Fibroblast of skin of back (primary cell): ENCODE results near the gene DAD1. TPM values are rescaled to one million over a fixed set of nuclear protein-coding genes. Genes with fewer than 3 reads are reported as not detected.
A peak's percentile ranks its signal among the peaks of the same experiment; 100 is the strongest.
"Not testable (repeated sequence)": the region's sequence is repeated elsewhere in the genome, so short reads cannot be mapped to it uniquely, and the experiment has no call there.

ENCODE experiments used
- DNase-seq: peaks from one replicate; pipeline ENCODE4 v3.0.0-alpha.2; 2013
- polyA plus RNA-seq, 2 experiments: library from polyadenylated mRNA; unstranded; fragments of 120-200 nt; gene quantifications; one replicate each; pipeline ENCODE4 v1.2.1, GENCODE V29; 2013; ENCODE audit not compliant: insufficient read length in 2 of 2

Gene DAD1
- 274 TPM for polyA plus RNA-seq (2013, experiment 1 of 2; ENCODE audit: insufficient read length)
- 316 TPM for polyA plus RNA-seq (2013, experiment 2 of 2; ENCODE audit: insufficient read length)

- peak; percentile 100 for DNase-seq
Observed at GRCh38 chr14:22589096-22589839, at the start of gene DAD1. Gene DAD1, minus strand, starts transcription at chr14:22589224. Its CDS starts 67 bp downstream, at chr14:22589157.

- not testable (repeated sequence) for DNase-seq
Observed at GRCh38 chr14:22635980-22636379, 47.0 kb upstream of the DAD1 start.

GRCh38 chr14:22634233-22634900 is 45.3 kb upstream of the DAD1 start:
- DNase-seq: no peak

DNA sequence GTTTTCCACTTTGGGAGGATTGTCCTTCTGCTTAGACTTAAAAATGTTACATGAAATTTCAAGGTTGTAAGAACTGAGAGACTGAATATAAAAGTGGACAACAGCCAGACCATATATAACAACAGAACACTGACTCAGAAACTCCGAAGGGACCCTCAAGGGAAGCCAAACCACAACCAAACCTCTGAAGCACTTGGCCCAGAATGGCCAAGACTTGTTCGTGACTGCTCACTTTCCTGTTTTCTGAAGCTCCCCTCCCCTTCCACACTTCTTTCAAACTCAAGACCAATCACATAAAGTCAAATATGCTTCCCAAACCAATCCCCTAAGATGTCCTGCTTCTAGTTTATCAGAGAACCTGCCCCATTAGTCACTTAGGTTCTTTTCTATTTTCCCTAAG is 41.5 kb upstream of the DAD1 start:
- peak; percentile 65 for DNase-seq

GRCh38 chr14:22630066-22630465 is 41.0 kb upstream of the DAD1 start:
- DNase-seq: no peak

DNA sequence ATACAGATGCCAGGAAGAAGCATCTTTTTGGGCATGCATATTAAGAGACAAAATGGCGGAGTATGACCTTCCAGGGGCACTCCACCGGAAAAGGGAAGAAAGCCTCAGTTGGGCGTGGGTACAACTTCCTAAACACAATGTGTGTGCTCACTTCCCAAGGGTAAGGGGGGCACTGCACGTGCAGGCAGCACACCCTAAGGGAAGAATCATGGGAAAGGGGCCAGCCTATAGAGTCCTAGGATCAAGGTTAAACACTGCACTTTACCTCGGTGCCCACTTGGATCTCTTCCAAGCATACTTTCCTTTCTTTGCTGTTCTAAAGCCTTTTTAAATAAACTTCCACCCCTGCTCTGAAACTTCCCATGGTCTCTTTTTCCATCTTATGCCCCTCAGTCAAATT is 40.3 kb upstream of the DAD1 start:
- DNase-seq: no peak

GRCh38 chr14:22627506-22628263 is 38.7 kb upstream of the DAD1 start:
- no peak for DNase-seq

DNA sequence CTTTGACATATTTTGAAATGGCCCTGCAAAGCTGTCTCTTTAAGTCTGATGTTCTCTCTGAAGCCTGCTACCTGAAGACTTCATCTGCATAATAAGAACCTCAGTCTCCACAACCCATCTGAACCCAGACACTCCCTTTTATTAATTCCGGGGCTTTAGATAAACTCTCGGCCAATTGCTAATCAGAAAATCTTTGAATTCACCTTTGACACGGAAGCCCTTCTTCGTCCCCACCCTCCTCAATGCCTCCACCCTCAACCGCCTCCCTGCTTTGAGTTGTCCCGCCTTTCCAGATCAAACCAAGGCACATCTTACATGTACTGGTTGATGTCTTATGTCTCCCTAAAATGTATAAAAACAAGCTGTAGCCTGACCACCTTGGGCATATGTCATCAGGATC is 37.6 kb upstream of the DAD1 start:
- no peak for DNase-seq

GRCh38 chr14:22623047-22623446 is 34.0 kb upstream of the DAD1 start:
- no peak for DNase-seq

- DNase-seq: peak; percentile 30
Observed at GRCh38 chr14:22622255-22622654, 33.2 kb upstream of the DAD1 start.

GRCh38 chr14:22615765-22616164 is 26.7 kb upstream of the DAD1 start:
- DNase-seq: not testable (repeated sequence)

- DNase-seq: peak; percentile 98
Observed at GRCh38 chr14:22614240-22614799, 25.3 kb upstream of the DAD1 start.

GRCh38 chr14:22613736-22614239 is 24.8 kb upstream of the DAD1 start:
- DNase-seq: no peak

- DNase-seq: peak; percentile 24
Observed at GRCh38 chr14:22613106-22613695, 24.2 kb upstream of the DAD1 start.

DNA sequence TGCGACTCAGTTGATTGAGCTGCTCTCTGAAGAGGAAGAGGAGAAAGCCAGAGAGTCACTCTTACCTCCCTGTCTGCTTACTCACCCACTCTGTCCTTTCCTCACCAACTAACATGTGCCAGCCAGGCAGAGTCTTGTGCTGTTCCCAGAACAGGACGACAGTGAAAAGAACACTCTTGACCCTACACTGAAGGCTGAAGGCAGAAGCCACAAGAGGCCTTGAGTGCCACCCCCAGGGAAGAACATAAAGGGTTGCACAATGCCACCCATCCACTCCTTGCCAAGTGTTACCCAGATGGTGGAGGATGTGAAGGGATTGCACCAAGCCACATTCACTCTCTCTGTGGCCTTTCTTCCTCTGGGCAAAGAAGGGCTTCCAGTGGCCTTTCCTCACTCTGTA is 21.9 kb upstream of the DAD1 start:
- DNase-seq: no peak

GRCh38 chr14:22607291-22607690 is 18.3 kb upstream of the DAD1 start:
- no peak for DNase-seq

- DNase-seq: peak; percentile 58
Observed at GRCh38 chr14:22606380-22606779, 17.4 kb upstream of the DAD1 start.

- peak; percentile 48 for DNase-seq
Observed at GRCh38 chr14:22602862-22603261, 13.8 kb upstream of the DAD1 start.

DNA sequence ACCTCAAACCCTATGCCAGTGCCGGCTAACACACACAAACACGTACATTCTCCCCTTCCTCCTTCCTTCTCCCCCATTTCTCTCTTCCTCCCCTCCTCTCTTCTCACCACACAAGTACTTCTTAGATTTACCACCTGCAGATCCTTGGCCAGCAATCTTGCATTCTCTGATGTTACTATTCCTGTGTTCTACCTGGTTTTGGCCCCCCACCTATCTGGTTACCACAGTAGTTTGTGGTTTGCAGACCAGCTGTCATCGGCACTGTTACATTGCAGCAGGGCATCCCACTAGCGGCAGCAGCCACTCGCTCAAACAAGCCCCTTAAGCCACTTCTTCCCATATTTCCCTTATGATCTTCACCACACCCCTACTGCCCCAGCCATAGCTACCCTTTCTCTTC is 13.0 kb upstream of the DAD1 start:
- DNase-seq: no peak

DNA sequence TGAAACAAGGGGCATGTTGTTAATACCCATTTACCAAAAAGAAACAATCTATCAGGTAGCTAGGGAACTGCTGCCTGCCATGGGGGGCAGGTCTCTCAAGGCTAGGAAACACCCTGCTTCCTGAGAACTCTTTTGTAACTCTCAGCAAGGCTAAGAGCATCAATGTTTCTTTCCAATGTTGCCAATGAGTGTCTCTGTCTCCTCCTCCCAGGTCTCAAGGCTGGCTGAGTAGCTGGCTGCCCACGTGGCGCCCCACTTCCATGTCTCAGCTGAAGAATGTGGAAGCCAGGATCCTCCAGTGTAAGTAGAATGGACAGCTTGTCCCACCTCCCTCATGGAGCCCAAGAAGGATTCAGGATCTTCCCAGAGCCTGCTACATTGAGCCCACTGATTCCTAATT is 12.4 kb upstream of the DAD1 start:
- DNase-seq: no peak

- no peak for DNase-seq
Observed at GRCh38 chr14:22600027-22600426, 11.0 kb upstream of the DAD1 start.

GRCh38 chr14:22599349-22599748 is 10.3 kb upstream of the DAD1 start:
- no peak for DNase-seq
